Uterus (tissue), 2 donors: ENCODE results near the gene KLK15.

Experiments used
- CTCF ChIP-seq, 4 experiments: fragments of 200-600 bp in 2 of 4; fragments of 450-650 bp in 2 of 4; sonication (generic) in 2 of 4; IDR thresholded peaks; one replicate each; pipeline ENCODE4 v1.5.1; 2016 to 2019; ENCODE audit warnings: antibody characterized with exemption in 4 of 4, mild to moderate bottlenecking in 2 of 4, moderate library complexity in 1 of 4
- POLR2A ChIP-seq, 2 donors: fragments of 450-650 bp; IDR thresholded peaks; one replicate each; pipeline ENCODE4 v1.6.1; 2016; ENCODE audit warnings: antibody characterized with exemption in 2 of 2, mild to moderate bottlenecking in 1 of 2, moderate library complexity in 1 of 2

GRCh38 chr19:50790922-50791467 lies 42.4 kb downstream of the KLK15 start:
- TF ChIP-seq CTCF (IDR thresholded peaks at IDR 0.05) = no peak
- TF ChIP-seq POLR2A (IDR thresholded peaks at IDR 0.05) = no peak
